Suppressor macrophage treated with lipopolysaccharide for 4 hours (primary cell): ENCODE results near the gene ILRUN.
"Not testable (repeated sequence)": the region's sequence is repeated elsewhere in the genome, so short reads cannot be mapped to it uniquely, and the experiment has no call there.

Experiments
- DNase-seq: peaks from one replicate; pipeline ENCODE4 v3.0.0-alpha.2; 2020

ILRUN gene

GRCh38 chr6:34696189-34696738, 303 bp downstream of the ILRUN start:
- DNase-seq: peak; percentile 64

GRCh38 chr6:34695729-34696188, 808 bp downstream of the ILRUN start:
- DNase-seq: no peak

- DNase-seq: no peak
Measured at GRCh38 chr6:34692280-34692679, 4.3 kb downstream of the ILRUN start.

DNA sequence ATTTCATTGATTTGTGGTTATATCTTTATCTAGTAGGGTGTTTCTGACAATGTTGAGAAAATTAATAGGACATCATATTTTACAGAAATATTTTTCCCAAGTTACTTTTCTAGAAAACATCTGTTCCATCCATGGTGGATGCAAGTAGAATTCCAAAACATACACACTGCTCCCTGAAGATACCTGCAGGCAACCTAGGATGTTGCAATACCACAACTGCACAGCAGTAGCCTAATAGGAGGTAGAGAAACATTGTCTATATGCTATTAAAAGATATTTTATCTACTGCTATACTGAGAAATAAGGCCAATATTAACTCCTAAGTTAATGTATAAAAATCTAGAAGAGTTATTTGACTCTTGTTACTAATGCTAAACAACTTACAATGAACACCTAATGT, 6.8 kb downstream of the ILRUN start:
- DNase-seq: no peak

GRCh38 chr6:34688956-34689355, 7.6 kb downstream of the ILRUN start:
- DNase-seq: no peak

- DNase-seq: no peak
Measured at GRCh38 chr6:34684919-34685318, 11.6 kb downstream of the ILRUN start.

DNA sequence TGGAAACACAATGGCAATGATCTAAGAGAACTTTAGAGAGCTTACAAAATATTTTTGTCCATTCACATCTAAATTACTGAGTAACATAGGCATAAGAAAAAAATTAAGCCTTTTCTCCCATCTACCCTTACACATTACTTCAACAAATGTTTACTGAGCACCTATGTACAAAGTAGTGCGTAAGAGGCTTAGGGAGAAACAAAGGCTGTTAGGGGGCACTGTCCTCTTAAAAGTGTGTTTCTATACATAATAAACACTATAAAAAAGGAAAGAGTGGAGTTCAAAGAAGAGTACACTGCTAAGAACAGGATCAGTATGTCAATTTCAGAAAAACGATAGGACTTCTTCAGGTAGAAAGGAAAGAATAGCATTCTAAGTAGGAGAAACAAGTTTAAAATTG, 12.2 kb downstream of the ILRUN start:
- DNase-seq: no peak

DNA sequence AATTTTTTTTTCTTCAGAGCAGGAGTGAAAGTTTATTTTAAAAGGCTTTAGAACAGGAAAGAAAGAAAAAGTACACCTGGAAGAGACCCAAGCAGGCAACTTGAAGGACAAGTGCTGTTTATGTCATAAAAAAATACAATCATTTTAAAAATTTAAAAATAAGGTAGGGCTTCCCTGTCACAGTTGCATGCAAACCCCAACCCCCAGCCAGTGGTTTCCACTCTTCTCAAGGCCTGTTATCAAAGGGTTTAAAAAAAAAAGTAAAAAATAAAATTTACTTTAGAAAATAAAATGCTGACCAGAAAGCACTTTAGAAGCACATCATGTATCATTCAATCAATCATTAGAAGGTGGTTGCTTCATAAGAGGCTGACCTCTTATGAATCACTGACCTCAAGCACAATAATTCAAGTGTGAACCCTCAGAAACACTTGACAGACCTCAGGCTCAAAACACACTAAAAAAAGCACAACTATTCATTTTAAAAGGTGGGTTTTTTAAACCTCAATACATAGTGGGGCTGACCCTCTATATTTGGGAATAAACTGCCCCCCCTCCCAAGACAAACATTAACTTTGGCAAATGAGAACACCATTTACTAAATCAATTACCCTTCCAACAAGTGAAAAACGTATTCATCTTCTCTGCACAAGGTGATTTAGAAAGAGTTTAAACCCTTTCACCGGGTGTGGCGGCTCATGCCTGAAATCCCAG, 15.6 kb downstream of the ILRUN start:
- DNase-seq: peak; percentile 42

- DNase-seq: not testable (repeated sequence)
Measured at GRCh38 chr6:34680313-34680712, 16.3 kb downstream of the ILRUN start.

DNA sequence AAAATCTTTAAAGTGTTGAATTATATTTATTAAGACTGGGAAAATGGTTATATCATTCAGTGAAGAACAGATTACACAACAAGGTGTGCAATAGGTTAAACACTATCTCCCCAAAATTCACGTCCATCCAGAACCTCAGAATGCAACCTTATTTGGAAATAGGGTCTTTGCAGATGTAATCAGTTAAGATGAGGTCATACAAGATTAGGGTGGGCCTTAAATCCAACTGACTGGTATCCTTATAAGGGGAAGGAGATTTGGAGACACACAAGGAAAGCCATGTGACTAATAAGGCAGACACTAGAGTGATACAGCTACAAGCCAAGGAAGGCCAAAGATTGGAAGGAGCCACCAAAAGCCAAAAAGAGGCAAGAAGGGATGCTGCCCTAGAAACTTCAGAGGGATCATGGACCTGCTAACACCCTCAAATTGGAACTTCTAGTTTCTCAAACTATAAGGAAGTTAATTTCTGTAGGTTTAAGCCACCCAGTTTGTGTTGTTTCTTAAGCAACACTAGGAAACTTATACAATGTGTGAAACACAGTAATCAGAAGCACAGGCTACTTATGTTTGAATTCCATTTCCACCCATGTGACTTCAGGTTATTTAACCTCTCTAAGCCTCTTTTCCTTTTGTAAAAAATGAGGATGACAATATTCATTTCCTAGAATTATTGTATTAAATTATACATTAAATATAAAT, 16.9 kb downstream of the ILRUN start:
- peak; percentile 29 for DNase-seq

- no peak for DNase-seq
Measured at GRCh38 chr6:34676140-34676539, 20.4 kb downstream of the ILRUN start.

GRCh38 chr6:34674930-34675329, 21.6 kb downstream of the ILRUN start:
- DNase-seq: not testable (repeated sequence)

DNA sequence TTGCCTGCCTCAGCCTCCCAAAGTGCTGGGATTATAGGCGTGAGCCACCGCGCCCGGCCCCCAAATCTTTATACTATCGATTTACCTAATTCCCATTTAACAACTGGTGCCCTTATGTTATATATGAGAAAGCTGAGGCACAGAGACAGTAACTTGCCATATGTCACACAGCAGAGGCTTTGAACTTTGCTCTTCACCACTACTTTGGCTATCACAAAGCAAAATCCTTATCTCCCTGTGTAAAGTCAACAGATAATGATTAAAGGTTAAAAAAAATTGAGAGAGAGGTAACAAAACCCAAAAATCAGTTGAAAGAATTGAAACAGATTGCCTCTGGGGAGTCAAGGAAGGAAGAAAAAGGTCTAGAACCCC, 22.3 kb downstream of the ILRUN start:
- DNase-seq: no peak

DNA sequence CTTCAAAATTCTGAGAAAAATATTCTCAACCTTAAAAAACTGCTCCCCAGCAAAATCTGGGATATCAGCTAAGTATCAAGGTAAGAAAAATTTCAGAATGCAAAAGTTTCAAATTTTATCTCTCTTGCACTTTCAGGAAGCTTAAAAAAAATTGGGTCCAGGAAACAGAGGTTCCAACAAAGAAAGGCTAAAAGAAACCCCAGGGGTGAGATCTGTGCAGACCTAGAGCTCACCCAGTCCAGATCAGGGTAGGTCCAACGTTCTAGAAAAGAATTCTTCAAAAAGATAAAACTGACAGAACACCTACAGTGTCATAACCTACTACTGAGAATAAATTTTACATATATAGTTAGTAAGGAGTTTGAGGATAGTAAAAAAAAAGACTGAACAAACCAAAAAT, 23.5 kb downstream of the ILRUN start:
- DNase-seq: no peak

DNA sequence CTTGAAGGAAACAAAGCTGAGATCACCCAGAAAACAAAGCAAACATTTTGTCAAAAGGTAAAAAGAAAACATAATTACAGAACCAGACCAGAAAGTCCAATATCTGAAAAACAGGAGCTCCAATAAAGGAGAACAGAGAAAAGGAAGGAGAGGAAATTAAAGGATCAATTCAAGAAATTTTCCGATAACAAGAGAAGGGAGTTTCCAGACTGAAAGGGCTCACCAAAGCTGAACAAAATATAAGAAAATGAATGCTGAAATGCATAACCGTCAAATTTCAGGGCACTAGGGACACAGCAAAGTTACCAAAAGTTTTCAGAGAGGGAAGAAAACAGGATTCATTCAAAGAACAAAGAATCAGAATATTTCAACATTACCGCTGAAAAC, 23.9 kb downstream of the ILRUN start:
- DNase-seq: no peak

DNA sequence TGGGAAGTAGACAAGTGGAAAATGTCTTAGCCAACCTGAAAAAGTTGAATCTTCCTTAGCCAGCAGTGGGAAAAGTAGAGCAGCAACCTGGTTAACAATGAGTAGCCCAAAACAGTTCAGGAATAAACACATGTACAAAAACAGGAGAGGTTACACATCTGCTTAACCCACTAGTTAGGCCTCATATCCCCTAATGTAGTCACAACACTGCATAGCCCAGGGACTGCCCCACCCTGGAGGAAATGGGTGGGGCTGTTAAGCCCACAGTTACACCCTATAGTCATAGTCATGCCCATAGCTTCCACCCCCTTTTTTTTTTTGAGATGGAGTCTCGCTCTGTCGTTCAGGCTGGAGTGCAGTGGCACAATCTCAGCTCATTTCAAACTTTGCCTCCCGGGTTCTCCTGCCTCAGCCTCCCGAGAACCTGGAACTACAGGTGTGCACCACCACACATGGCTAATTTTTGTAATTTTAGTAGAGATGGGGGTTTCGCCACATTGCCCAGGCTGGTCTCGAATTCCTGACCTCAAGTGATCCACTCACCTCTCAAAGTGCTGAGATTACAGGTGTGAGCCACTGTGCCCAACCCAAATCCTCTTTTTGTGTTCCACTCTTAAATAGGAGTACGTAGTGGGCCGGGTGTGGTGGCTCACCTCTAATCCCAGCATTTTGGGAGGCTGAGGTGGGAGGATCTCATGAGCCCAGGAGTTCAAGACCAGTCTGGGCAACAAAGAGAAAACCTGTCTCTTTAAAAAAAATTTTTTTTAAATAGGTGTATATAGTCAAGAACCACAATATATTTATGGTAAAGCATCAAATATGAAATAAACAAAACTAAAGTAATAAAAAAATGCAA, 24.5 kb downstream of the ILRUN start:
- peak; percentile 89 for DNase-seq

- peak; percentile 24 for DNase-seq
Measured at GRCh38 chr6:34671367-34671766, 25.2 kb downstream of the ILRUN start.

- DNase-seq: not testable (repeated sequence)
Measured at GRCh38 chr6:34668799-34669198, 27.8 kb downstream of the ILRUN start.

DNA sequence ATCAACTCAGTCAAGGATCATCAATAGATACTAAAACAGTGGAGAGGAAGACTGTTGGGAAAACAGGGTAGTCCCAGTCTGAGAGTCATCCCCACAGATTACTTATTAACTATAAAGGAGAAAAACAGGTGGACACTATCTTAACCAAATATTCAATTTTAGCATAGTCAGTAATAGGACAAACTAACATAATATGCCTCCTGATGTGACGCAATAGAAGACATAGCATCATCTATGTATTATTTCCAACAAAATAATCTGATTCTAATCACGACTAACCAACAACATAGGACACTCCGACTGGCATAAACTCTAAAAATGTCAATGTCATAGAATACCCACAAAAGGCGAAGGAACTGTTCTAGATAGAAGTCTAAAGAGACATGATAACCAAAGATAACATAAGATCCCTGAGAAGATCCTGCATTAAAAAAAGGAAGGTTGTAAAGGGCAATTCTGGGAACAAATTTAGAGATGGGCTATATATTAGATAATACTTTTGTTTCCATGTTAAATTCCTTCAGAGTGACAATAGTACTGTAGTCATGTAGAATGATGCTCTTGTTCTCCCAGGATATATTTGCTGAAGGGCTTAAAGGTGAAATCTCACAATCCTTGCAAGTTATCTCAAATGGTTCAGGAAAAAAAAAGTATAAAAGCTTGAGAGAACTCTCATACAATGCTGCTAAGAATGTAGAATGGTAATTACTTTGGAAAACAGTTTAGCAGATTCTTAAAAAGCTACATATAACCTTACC, 28.9 kb downstream of the ILRUN start:
- no peak for DNase-seq

- DNase-seq: no peak
Measured at GRCh38 chr6:34665019-34665418, 31.5 kb downstream of the ILRUN start.

- DNase-seq: peak; percentile 40
Measured at GRCh38 chr6:34664256-34664971, 32.2 kb downstream of the ILRUN start.

GRCh38 chr6:34663831-34664255, 32.7 kb downstream of the ILRUN start:
- DNase-seq: peak; percentile 85
